Endodermal cell (in vitro differentiated cells): ENCODE measurements around the gene KRTAP20-2. TPM values are rescaled to one million over a fixed set of nuclear protein-coding genes. Genes with fewer than 3 reads are reported as not detected.
A peak's percentile ranks its signal among the peaks of the same experiment; 100 is the strongest.

ENCODE experiments used
- DNase-seq: peaks from one replicate; pipeline ENCODE4 v3.0.0-alpha.2; 2017
- H3K27ac ChIP-seq: 2 replicates; pipeline ENCODE4 v1.5.1; 2013; ENCODE audit warnings: mild to moderate bottlenecking, low read depth, low read length, moderate library complexity
- H3K27me3 ChIP-seq: 2 replicates; pipeline ENCODE4 v1.6.1; 2013; ENCODE audit warnings: mild to moderate bottlenecking, low read length, moderate library complexity; ENCODE audit not compliant: insufficient read depth, control insufficient read depth, poor library complexity, severe bottlenecking
- H3K36me3 ChIP-seq: 2 replicates; pipeline ENCODE4 v1.7.0; 2013; ENCODE audit warnings: mild to moderate bottlenecking, low read length, moderate library complexity; ENCODE audit not compliant: control insufficient read depth, insufficient read depth
- H3K4me1 ChIP-seq: one replicate; pipeline ENCODE4 v1.7.0; 2013; ENCODE audit warnings: low read length; ENCODE audit not compliant: control insufficient read depth, insufficient read depth
- H3K4me3 ChIP-seq: 2 replicates; pipeline ENCODE4 v1.5.1; 2013; ENCODE audit warnings: mild to moderate bottlenecking, low read length, moderate library complexity
- H3K9ac ChIP-seq: 2 replicates; pipeline ENCODE4 v1.6.1; 2013; ENCODE audit warnings: mild to moderate bottlenecking, low read length, moderate library complexity; ENCODE audit not compliant: poor library complexity, severe bottlenecking; ENCODE audit errors: extremely low read depth
- H3K9me3 ChIP-seq: 2 replicates; pipeline ENCODE4 v1.6.1; 2013; ENCODE audit warnings: mild to moderate bottlenecking, low read length, moderate library complexity; ENCODE audit not compliant: control insufficient read depth
- H3K27ac Mint-ChIP-seq: 2 replicates; pipeline ENCODE4 v1.8.0; 2020; ENCODE audit warnings: mixed read lengths
- H3K27me3 Mint-ChIP-seq: 2 replicates; pipeline ENCODE4 v1.8.0; 2021; ENCODE audit warnings: mild to moderate bottlenecking, mixed read lengths; ENCODE audit not compliant: insufficient read depth
- H3K36me3 Mint-ChIP-seq: 2 replicates; pipeline ENCODE4 v1.8.0; 2020; ENCODE audit warnings: low read depth, mixed read lengths
- H3K4me1 Mint-ChIP-seq: 2 replicates; pipeline ENCODE4 v1.8.0; 2020; ENCODE audit warnings: mixed read lengths
- H3K4me3 Mint-ChIP-seq: 2 replicates; pipeline ENCODE4 v1.8.0; 2020; ENCODE audit warnings: mild to moderate bottlenecking, moderate library complexity, mixed read lengths
- H3K9me3 Mint-ChIP-seq: 2 replicates; pipeline ENCODE4 v1.8.0; 2020; ENCODE audit warnings: mild to moderate bottlenecking, mixed read lengths
- CTCF ChIP-seq: fragments of 200-600 bp; sonication (generic); conservative IDR thresholded peaks from 2 replicates; pipeline ENCODE4 v1.5.0; 2021; ENCODE audit warnings: antibody characterized with exemption, mild to moderate bottlenecking
- WGBS, 2 experiments: methylation state at CpG; one replicate each; pipeline versions ENCODE4 v1.1.5 to v1.1.7; 2013; ENCODE audit warnings: missing lambda C conversion rate in 2 of 2, mixed read lengths in 1 of 2; ENCODE audit not compliant: insufficient coverage in 1 of 2, insufficient read length in 1 of 2; 5-methylcytosine and 5-hydroxymethylcytosine counted together
- total RNA-seq, 2 donors: library from RNA; stranded (reverse); fragmentation: NEBNext Ultra II Directional in 1 of 2; extraction: Animal tissue kit (Norgen Biotek cat#: 25700) in 1 of 2; gene quantifications; 2 replicates in 1 of 2; 3 replicates in 1 of 2; pipeline ENCODE4 v1.2.1, GENCODE V29; 2021

The KRTAP20-2 gene
- total RNA-seq, 2 donors from 2014 or later = not detected

DNA sequence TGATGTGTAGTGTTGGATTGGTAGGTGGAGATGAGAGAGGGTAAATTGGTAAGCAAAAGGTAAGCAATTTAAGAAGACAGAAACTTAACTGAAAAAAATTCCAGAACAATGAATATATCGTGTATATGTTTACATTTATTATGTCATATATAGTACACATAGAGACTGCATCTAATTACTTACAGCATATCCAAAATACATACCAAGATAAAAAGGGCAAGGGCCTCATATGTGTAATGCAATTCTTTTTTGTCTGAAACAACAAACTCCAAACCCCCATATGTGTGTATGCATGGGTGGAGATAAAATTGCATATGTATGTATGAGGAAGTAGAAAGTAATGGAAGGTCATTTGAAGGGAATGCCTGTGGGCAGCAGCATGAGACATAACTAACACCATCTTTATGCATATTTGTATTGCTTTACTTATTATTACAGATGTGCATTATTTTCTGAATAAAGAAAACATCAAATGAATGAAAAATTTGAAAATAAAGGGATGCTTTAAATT is 12.0 kb downstream of the KRTAP20-2 start:
- Mint-ChIP-seq H3K4me3 (no peak overlapping the region), H3K9me3 (peaks cover 43% of the 10 kb centered on the region), H3K27me3 (no peaks in the 10 kb centered on the region), H3K4me1 (no peaks in the 10 kb centered on the region), H3K36me3 (no peaks in the 10 kb centered on the region), H3K27ac (no peak overlapping the region)
- DNase-seq = no peak
- Histone ChIP-seq H3K4me3 (no peak overlapping the region), H3K4me1 (no peaks in the 10 kb centered on the region), H3K36me3 (no peaks in the 10 kb centered on the region), H3K9me3 (no peaks in the 10 kb centered on the region), H3K27me3 (peaks cover 5% of the 10 kb centered on the region), H3K27ac (no peak overlapping the region), H3K9ac (no peak overlapping the region)
- no CpG with 5 or more reads among the region's 1 CpG for WGBS, 2 experiments
- no peak for TF ChIP-seq CTCF

DNA sequence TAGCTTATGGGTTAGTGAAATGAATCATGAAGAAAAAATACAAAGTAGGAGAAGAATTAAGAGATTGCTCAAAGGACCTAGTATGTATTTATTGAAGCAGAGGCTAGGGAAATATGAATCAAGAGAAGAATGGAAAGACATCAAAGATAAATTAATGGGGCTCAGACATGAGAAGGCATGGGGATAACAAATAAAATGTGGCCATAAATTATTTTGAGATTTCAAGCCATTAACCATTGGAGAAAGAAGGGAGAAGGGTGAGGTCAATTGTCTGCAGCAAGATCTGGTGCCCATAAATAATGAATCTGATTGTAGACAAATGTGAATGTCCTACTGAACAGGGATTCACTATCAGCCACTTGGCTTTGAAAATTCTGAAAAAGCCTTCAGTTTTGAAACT is 17.9 kb downstream of the KRTAP20-2 start:
- Mint-ChIP-seq H3K4me1 (no peaks in the 10 kb centered on the region), H3K4me3 (no peak overlapping the region), H3K27me3 (no peaks in the 10 kb centered on the region), H3K27ac (no peak overlapping the region), H3K36me3 (no peaks in the 10 kb centered on the region), H3K9me3 (peaks cover 27% of the 10 kb centered on the region)
- H3K27ac ChIP-seq = no peak overlapping the region
- H3K9ac ChIP-seq = no peak overlapping the region
- H3K9me3 ChIP-seq = no peaks in the 10 kb centered on the region
- TF ChIP-seq CTCF = no peak
- H3K4me3 ChIP-seq = no peak overlapping the region
- H3K36me3 ChIP-seq = no peaks in the 10 kb centered on the region
- no peak for DNase-seq
- H3K4me1 ChIP-seq = no peaks in the 10 kb centered on the region
- H3K27me3 ChIP-seq = peaks cover 5% of the 10 kb centered on the region

DNA sequence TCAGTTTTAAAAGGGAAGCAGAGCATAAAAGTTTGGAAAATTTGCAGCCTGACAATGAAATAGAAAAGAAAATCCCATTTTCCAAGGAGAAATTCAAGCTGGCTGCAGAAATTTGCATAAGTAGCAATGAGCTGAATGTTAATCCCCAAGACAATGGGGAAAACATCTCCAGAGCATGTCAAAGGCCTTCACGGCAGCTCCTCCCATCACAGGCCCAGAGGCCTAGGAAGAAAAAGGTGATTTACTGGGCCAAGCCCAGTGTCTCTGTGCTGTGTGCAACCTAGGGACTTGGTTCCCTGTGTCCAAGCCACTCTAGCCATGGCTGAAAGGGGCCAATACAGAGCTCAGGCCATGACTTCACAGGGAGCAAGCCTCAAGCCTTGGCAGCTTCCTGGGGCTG is 33.8 kb downstream of the KRTAP20-2 start:
- Histone ChIP-seq H3K9ac (no peak overlapping the region), H3K4me1 (no peaks in the 10 kb centered on the region), H3K27ac (no peak overlapping the region), H3K9me3 (peaks cover 4% of the 10 kb centered on the region), H3K27me3 (no peaks in the 10 kb centered on the region), H3K36me3 (no peaks in the 10 kb centered on the region), H3K4me3 (no peak overlapping the region)
- Mint-ChIP-seq H3K4me1 (no peaks in the 10 kb centered on the region), H3K9me3 (peaks cover 52% of the 10 kb centered on the region), H3K27me3 (no peaks in the 10 kb centered on the region), H3K27ac (no peak overlapping the region), H3K36me3 (no peaks in the 10 kb centered on the region), H3K4me3 (no peak overlapping the region)
- peak; percentile 59 for DNase-seq
- TF ChIP-seq CTCF = no peak
- 74 to 78% methylated on average over 1 of the region's 1 CpG for WGBS, 2 experiments
